ENCODE measurements around the gene SLC5A8.

SLC5A8 gene

GRCh38 chr12:101209319-101210302 is at the start of gene SLC5A8:
SLC5A8 (minus strand) TSS chr12:101210238; CDS start chr12:101209848, 390 bp downstream.
- FAIRE-seq = no peak

GRCh38 chr12:101257357-101257756 is 47.3 kb upstream of the SLC5A8 start:
- FAIRE-seq = no peak

GRCh38 chr12:101256266-101256665 is 46.2 kb upstream of the SLC5A8 start:
- no peak for FAIRE-seq

GRCh38 chr12:101243616-101244015 is 33.6 kb upstream of the SLC5A8 start:
- FAIRE-seq = no peak

GRCh38 chr12:101243074-101243473 is 33.0 kb upstream of the SLC5A8 start:
- FAIRE-seq = no peak

DNA sequence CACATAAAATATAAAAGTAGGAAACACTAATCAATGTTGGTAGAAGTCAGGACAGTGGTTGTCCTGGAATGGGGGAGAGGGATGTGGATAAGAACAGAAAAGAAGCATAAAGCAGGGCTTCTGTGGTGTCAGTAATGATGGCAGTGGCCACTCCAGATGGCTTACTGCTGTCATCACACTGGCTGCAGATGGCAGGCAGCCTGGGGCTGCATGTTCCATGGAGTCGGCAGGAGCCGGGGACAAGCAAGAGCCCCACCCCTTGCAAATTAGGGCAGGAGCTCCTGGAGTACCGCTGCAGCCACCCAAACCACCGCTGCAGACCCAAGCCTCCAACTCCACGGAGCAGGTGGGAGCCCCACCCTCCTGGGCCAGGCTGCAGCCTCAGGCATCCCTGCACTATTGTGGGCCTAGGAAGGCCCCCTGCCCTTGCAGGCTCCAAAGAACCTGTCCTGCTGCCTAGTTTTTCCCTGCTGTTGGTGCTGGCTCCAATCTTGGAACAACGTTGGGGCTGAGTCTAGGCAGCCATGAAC is 28.8 kb upstream of the SLC5A8 start:
- FAIRE-seq = no peak

- FAIRE-seq = no peak
Observed at GRCh38 chr12:101238306-101238705, 28.3 kb upstream of the SLC5A8 start.

DNA sequence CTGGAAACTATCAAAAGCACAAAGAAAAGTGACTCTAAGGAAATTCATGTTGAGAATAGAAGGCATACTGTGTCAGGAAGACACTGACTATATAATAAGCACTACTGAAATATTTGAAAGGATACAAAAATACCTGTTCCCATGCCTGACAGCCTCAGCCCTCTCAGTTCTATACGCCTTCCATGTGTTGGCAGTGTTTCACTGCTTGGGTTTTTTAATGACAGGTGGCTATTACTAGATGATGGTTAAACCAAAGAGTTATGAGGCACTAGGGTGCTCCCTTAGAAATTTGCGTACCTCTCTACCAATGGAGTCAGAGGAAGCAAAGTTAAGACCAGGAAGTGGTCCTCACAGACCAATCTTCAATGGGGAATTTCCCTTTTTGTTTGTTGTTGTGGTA is 25.6 kb upstream of the SLC5A8 start:
- no peak for FAIRE-seq

GRCh38 chr12:101231636-101232035 is 21.6 kb upstream of the SLC5A8 start:
- FAIRE-seq = no peak

DNA sequence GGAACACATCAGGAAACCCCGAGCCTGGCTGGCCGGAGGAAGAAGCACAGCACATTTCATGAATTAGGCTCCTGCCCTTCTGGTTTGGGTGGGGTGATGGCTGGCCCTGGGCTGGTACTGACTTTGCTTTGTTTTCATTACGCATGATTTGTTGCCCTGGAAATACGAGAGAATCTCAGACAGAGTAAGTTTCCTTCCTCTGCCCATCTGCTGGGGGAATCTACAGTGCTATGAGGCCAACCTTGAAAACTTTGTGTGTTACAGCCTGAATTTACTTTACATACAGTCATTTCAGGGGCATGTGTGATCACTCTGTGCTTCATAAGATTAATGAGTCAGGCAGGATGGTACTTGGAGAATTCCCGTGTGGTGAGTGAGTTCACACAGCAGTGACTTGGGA is 20.5 kb upstream of the SLC5A8 start:
- FAIRE-seq = no peak

DNA sequence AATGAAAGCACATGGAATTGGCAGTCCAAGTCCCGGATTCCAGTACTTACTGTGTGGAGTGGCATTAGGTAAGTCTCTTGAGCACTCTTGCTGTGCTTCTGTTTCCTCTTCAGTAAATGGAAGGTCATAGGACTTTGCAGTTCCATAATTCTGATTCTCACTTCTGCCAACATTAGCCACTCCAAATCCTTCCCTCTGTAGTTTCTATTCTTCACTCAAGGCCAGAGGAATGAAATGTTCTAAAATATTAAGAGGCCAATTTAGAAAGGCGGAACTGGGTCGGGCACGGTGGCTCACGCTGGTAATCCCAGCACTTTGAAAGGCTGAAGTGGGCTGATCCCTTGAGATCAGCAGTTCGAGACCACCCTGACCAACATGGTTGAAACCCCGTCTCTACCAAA is 19.8 kb upstream of the SLC5A8 start:
- FAIRE-seq = no peak

GRCh38 chr12:101221301-101221700 is 11.3 kb upstream of the SLC5A8 start:
- no peak for FAIRE-seq

DNA sequence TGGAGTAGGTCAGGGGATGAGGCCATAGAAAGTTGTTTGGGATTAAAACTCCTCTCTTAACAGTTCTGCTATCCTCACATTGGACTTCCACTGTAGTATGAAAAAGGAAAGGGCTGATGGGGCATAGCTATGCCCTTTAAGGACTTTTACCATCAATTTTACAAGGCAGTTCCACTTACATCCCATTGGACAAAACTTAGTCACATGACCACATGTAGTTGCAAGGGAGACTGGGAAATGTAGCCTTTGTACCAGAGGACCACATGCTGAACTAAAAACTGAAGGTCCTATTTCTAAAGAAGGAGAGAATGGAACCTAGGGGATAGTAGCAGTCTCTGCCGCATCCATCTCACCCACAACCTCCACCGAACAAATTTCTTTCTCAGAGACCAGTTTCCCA is 6.8 kb upstream of the SLC5A8 start:
- FAIRE-seq = no peak

DNA sequence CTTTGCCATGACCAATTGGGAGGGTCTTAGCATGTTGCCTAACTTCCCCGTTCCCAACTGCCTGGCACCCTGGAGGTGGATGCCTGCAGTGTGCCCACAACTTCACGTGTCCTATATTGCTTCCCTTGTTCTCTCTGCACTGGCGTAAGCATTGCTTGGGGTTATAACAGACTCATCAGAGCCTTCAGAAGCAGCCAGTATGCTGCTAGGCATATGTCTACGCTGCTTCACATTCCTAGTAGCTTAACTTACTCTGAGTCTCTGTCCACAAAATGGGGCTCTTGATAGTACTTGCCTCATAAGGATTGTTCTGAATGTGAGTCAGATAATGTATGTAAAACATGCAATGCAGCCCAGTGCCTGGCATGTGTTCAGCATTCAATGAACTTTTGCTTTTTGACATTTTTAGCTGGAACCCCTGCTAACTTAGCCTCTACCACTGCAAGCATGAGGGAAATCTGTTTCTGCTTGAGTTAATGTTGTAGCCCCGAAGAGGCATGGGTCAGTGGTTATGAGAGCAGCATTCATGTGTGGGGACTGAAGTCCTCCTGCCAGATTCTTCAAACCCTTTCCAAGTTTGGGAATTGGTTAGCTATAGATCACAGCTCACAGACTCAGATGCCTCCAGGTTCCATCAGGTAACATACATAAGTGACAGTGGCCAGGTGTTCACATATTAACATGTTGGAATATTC is 2.8 kb downstream of the SLC5A8 start:
- no peak for FAIRE-seq

DNA sequence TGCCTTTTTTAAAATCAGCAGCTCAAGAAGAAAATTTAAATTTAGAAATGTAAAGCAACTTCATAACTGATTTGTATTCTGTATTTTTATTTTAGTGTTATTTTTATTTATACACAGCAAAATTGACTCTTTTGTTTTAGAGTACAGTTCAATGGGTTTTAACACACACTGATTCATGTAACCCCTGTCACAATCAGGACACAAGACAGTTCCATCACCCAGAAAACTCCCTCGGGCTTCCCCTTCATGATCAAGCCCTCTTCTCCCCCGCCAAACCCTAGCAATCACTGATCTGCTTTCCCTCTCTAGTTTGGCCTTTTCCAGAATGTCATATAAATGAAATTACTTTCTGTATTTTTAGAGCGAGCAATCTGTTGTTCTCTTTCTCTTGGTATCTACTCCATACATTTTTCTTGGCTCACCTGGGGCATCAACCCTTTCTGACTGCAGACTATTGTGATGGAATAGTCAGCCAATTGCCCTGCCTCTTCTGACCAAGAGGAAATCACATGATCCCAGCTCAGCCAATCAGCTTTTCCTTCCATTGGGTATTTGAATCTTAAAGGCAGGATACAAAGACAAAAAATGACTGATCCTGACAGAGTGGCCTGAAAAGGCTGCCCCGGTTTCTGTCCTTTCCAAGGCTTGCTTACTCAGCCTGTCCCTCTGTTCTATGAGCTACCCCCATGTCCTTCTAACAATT is 5.3 kb downstream of the SLC5A8 start:
- no peak for FAIRE-seq

DNA sequence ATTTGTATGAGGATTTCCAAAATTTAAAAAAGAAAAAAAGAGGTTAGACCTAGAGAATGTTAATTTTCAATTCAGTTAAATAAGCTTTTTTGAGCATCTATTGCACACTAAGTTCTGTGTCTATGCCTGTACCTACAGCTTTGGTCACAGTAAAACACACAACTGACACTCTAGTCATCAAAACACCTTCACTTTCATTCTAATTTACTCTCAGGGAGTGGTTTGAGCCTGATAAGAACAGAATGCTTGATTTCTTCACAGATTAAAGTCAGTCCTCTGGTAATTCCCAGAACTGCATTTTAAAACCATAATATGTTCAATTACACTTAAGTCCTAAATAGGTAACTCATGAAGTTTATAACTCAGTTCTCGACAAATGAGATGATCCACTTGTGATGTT is 9.2 kb downstream of the SLC5A8 start:
- no peak for FAIRE-seq

DNA sequence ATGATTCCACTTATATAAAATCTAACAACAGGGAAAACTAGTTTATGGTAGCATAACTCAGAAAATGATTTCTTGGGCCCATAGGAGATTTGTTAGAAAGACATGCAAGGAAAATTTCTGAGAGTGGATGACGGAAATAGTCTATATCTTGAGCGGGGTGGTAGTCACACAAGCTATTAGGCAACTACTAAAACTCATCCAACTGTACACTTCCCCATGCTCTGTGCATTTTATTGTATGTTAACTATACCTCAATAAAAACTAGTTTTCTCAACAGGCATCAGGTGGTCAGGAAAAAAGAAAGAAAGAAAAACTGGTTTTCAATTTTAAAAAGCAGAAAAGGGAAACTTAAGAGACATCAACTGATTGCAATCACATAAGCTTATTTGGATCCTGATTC is 9.9 kb downstream of the SLC5A8 start:
- no peak for FAIRE-seq

GRCh38 chr12:101186291-101186690 is 23.7 kb downstream of the SLC5A8 start:
- FAIRE-seq = no peak

DNA sequence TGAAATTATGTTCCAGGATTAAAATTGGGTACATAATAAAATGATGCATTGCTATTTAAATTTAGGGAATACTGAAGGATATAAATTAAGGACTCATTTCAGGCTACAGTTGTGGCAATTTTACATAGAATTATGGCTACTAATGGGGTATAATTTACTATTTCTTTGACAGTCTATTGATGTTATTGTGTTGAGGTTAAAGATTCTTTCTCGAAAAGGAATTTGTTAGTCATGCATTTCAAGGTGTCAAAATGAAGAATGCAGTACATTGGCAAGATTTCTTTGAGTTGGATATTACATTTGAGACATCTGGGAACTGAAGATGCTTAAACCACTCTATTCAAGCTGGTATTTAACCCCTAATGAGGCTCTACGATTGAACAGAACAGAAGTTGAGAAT is 28.3 kb downstream of the SLC5A8 start:
- FAIRE-seq = no peak

- no peak for FAIRE-seq
Observed at GRCh38 chr12:101174541-101174940, 35.5 kb downstream of the SLC5A8 start.

GRCh38 chr12:101173197-101173749 is 36.8 kb downstream of the SLC5A8 start:
- FAIRE-seq = no peak

GRCh38 chr12:101172316-101172715 is 37.7 kb downstream of the SLC5A8 start:
- FAIRE-seq = no peak

DNA sequence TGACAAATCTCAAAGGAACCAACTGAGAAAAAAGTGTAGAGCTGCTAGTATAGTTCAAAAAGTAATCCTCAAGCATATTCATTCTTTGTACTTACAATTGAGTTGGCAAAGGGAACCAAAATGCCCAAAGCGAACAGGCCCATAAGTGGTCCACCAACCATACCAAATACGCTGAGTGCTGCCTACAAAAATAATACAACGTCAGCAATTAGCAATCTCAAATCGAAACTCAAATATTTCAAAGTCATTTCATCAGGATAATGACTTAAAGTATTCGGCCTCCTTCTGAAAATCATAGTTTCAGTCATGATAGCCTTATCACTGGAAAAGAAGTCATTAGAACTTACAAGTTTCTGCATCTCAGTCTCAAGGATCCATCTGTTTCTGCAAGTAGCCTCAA is 42.0 kb downstream of the SLC5A8 start:
- no peak for FAIRE-seq
